IPS-NIHi7 (cell line): Measurements from ENCODE around the gene RALB.

Experiments used
- DNase-seq: peaks from one replicate; pipeline ENCODE4 v3.0.0; 2012; ENCODE audit warnings: mixed read lengths; ENCODE audit errors: extremely low spot score

RALB gene

GRCh38 chr2:120262761-120263428, 10.2 kb downstream of the RALB start:
- no peak for DNase-seq

GRCh38 chr2:120265006-120265405, 12.4 kb downstream of the RALB start:
- no peak for DNase-seq

GRCh38 chr2:120267348-120267747, 14.7 kb downstream of the RALB start:
- DNase-seq: no peak

- no peak for DNase-seq
Measured at GRCh38 chr2:120269076-120269744, 16.6 kb downstream of the RALB start.

GRCh38 chr2:120269816-120270215, 17.2 kb downstream of the RALB start:
- no peak for DNase-seq

GRCh38 chr2:120271711-120272379, 19.2 kb downstream of the RALB start:
- DNase-seq: no peak

- no peak for DNase-seq
Measured at GRCh38 chr2:120272763-120273481, 20.3 kb downstream of the RALB start.

GRCh38 chr2:120275617-120276400, 23.2 kb downstream of the RALB start:
- DNase-seq: no peak

- DNase-seq: no peak
Measured at GRCh38 chr2:120277505-120278205, 25.0 kb downstream of the RALB start.

GRCh38 chr2:120278901-120279300, 26.2 kb downstream of the RALB start:
- DNase-seq: no peak

- no peak for DNase-seq
Measured at GRCh38 chr2:120279708-120280107, 27.1 kb downstream of the RALB start.

GRCh38 chr2:120283649-120284048, 31.0 kb downstream of the RALB start:
- DNase-seq: peak; percentile 63

- no peak for DNase-seq
Measured at GRCh38 chr2:120285056-120285455, 32.4 kb downstream of the RALB start.

- no peak for DNase-seq
Measured at GRCh38 chr2:120287183-120288015, 34.7 kb downstream of the RALB start.

- no peak for DNase-seq
Measured at GRCh38 chr2:120288016-120288373, 35.3 kb downstream of the RALB start.

- peak; percentile 51 for DNase-seq
Measured at GRCh38 chr2:120289221-120289906, 36.7 kb downstream of the RALB start.

- DNase-seq: no peak
Measured at GRCh38 chr2:120290737-120291136, 38.1 kb downstream of the RALB start.

GRCh38 chr2:120291401-120292311, 39.0 kb downstream of the RALB start:
- DNase-seq: no peak
